LoVo (cell line): ENCODE data around the gene TMEM144.

ENCODE experiments used
- DNase-seq: peaks from one replicate; pipeline ENCODE4 v3.0.0-alpha.2; 2016; ENCODE audit warnings: low spot score

TMEM144 gene

DNA sequence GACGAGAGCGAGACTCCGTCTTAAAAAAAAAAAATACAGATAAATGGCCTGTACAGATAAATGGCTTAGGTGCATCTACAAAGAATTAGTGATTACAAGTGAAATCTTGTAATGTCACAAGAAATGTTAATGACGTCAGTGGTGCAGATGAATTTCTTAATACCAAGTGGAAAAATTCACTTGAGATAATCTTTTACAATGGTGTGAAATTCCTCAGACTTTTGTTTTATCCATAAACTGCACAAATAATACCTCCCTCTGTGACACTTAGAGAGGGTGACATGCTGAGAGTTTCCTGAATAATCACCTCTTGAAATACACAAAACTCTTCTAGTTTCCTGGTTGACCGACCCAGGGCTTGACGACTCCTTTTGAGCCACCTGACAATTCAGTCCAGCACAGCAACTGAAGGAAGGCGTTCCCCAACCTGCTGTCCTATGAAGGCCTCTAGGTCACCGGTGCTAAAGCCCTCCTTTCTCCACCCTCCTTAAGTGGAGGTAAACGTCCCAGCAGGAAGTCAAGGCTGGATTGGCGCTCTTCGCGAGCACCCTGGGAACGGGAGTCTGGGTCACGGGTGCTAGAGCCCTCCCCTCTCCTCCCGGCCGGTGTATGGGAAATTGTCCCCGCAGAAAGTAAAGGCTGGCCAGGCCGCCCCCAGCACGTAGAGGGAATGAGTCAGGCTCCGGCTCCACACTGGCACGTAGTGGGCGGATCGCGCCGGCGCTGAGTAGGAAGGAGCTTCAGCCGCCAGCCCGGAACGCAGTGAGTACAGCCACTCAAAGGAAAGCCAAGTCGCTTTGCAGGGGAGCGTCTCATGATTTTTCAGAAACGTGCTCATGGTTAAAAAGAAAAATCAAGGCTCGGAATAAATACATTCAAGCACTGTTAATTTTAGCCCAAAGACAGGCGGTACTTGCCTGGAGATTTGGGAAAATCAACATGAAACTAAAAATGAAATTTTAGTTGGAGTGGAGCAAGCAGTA is at the start of gene TMEM144:
TMEM144 (plus strand) TSS at position 662 of the 983 bp plus-strand sequence. CDS start 2,182 bp downstream, outside the sequence.
- DNase-seq = peak; percentile 93

GRCh38 chr4:158161551-158162354 is 48.5 kb upstream of the TMEM144 start:
- peak; percentile 25 for DNase-seq

DNA sequence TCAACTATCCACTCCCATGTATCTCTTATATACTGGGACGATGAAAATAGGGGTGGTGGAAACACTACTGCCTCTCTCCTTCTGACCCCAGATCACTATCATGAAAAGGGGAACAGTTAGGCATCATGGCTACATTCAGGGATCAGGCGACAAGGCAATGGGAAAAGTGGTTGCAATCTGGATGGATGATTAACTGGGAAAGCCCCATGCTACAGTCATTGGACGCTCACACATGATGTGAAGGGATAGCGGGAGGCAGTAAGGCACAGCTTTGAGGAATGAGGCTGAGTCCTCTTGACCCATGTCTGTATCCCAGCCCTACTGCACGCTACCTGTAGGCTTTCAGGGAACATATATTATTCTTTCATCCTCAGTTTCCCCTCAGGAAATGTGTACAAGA is 47.7 kb upstream of the TMEM144 start:
- no peak for DNase-seq

DNA sequence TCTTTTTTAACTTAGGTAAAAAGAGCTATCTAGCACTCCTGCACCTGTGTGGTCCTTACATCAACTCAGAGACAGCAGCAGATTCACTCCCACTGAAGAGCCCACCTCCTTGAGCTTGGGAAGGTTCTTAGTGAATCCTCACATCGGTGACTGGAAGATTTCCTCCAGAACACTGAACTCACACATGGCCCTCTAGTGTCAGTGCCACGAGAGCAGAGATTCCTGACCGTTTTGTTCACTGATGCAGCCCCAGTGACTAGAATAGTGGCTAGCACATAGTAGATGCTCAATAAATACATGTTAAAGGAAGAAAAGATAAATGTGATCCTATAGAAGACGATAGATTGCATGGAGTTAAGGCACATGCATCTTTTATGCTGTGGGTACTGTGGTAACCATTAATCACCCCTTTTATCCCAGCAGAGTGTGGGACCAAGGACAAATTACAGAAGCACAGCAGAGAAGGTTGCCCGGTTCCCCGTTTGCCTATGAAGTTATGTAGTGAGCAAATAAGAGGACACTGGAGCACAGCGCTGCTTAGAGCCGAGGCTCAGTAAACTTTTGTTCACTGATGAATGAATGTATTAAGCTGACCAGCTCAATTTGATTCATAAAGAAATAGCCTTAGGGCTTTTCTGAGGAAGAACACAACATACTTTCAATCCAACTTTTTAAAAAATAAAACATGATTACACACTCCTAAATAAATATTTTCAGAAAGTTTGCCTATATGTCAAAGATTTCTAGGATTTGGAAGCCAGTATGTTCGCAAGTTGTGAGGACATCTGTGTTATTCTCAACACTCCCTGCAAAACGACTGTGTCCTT is 46.1 kb upstream of the TMEM144 start:
- no peak for DNase-seq

GRCh38 chr4:158164768-158165213 is 45.5 kb upstream of the TMEM144 start:
- DNase-seq = no peak

DNA sequence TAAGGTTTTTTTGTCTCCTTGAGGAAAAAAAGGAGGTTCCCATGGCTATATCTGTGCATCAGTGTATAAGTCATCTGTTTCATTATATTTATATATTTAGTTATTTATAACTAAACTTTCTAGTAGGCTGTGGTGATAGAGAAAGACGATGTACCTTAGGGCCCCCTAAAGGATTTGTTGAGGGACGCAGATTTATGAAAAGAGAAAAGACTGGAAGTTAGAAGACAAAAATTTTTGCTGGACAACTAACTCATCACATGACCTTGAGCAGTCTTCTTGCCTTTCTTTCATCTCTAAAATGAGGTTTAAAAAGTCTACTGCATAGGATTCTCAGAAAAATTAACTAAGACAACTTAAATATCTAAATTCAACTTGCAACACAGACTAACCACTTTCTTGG is 43.6 kb upstream of the TMEM144 start:
- no peak for DNase-seq

DNA sequence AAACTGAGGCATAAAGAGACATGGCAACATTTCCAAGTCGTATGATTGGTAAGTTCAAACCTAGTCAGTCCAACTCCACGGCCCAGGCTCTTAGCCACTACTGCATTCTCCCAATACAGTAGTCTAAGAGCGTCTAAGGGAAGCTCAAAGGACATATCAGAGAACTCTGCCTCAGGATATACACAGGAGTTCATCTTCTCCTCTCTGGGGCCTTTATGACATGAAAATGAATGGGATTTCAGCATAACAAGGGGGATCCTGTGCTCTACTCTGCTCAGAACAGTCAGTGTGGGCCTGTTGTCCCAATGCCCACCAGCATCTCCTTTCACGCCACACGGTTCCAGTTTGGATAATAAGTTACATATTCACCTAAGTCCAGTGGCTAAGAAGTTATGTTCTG is 41.7 kb upstream of the TMEM144 start:
- DNase-seq = no peak

GRCh38 chr4:158169506-158169905 is 40.8 kb upstream of the TMEM144 start:
- DNase-seq = no peak

GRCh38 chr4:158169931-158170690 is 40.2 kb upstream of the TMEM144 start:
- DNase-seq = no peak

DNA sequence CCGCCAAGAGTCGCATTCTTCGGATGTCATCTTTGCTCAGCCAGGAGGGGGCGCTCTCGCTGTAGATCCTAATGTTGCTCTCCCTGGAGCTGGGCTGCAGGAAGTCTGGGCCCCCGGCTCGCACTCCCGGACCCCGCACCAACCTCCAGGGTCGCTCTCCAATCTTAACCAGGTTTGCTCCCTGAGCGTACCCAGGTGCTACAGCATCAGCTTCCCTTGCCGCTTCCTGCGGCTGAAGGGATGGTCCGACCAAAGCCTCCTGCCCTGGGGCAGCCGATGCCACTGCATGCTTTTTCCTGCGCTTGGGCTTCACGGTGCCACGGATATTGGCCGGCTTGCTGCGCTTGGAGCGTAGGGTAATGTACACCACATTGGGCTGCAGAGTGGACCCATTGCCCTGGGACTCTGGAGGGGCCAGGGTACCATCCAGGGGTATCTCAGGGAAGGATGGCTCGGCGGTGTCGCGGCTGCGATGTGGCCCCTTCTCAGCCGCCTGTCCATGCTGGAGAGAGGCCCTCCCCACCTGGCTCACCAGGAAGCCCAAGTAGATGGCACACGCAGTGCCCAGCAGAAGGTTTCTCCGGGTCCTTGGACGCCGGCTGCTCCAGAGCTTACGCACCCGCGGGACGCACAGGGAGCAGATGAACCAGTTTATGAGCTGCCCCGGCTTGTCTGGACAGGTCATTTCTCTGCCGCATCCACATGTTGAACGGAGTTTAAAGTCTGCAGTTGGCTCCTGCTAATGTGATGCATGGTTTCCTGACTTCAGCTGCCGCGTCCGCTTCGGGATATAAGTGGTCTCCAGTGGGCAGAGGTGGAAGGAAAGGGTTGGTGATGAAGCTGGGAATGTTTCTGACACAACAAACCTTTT is 39.4 kb upstream of the TMEM144 start:
- no peak for DNase-seq

GRCh38 chr4:158172261-158173258 is 37.7 kb upstream of the TMEM144 start, which contains the start of gene GASK1B:
GASK1B (minus strand) TSS chr4:158173025; CDS start chr4:158171375, 1,650 bp downstream.
- peak; percentile 62 for DNase-seq

GRCh38 chr4:158176108-158176507 is 34.2 kb upstream of the TMEM144 start:
- DNase-seq = peak; percentile 41

DNA sequence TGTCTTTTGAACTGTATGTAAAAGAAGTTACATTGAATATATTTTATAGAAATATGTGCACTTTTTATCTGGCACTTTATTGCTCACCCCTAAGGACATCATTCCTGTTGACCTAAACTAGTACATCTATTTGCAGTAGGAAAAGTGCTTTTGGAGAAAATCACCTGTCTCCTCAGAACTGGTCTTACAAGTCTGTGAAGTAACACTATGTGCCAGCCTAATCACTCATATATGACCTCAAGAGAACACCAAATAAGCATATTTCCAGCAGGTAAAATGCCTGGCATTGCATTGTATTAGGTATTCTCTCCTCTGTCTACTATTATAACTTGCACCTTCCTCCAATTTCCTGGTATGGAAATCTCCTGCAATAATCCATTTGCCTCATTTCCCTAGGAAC is 33.5 kb upstream of the TMEM144 start:
- DNase-seq = no peak

GRCh38 chr4:158179465-158179864 is 30.8 kb upstream of the TMEM144 start:
- no peak for DNase-seq

DNA sequence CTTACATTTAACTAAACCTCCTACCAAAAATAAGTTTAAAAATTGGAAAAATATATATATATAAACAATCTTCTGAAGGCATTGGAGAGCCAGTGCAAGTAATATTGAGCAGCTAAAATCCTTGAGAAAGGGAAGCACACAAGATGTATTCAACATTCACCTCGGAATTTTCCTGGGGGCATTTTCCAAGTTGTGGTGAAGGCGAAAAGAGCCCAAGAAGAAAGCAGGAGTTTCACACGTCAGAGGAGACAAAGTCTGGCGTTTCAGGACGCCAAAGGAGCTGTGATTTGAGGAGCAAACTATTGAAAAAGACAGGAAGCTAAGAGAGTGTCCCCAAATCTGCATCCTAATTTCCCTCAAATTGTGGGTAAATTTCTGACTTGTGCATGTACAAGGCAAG is 28.4 kb upstream of the TMEM144 start:
- no peak for DNase-seq

DNA sequence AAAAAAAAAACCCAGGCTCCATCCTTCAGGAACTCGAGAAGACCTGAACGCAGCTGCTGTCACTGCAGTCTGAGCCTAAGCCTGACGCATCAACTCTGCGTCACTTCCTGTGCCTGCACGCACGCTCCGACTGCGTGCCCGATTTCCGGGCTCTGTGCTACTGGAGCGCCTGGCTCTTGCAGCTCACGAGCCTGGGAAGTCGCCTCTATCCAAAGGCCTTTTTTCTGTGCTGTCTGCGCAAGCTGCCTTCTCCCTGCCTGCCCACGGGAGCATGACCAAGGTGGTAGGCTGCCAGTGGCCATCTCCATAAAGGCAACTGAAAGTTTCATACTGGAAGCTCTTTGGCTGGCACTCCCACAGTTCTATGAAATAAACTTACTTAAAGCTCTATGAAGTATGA is 27.6 kb upstream of the TMEM144 start:
- no peak for DNase-seq

DNA sequence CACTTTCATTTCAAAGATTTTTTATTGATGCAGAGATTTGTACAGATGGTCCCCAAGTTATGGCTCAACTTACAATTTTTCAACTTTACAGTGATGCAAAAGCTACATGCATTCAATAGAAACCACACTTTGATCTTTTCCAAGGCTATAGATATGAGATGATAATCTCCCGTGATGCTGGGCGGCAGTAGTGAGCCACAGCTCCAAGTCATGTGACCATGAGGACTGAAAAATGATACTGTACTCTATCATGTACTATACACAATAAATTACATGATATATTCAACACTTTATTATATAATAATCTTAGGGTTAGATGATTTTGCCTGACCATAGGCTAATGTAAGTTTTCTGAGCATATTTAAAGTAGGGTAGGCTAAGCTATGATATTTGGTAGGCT is 23.5 kb upstream of the TMEM144 start:
- DNase-seq = no peak

- DNase-seq = no peak
Measured at GRCh38 chr4:158189422-158189821, 20.9 kb upstream of the TMEM144 start.

- no peak for DNase-seq
Measured at GRCh38 chr4:158190718-158191117, 19.6 kb upstream of the TMEM144 start.
